Measurements from ENCODE around the gene PAM. TPM values are rescaled to one million over a fixed set of nuclear protein-coding genes. Genes with fewer than 3 reads are reported as not detected.
A peak's percentile ranks its signal among the peaks of the same experiment; 100 is the strongest.
"Not testable (repeated sequence)": the region's sequence is repeated elsewhere in the genome, so short reads cannot be mapped to it uniquely, and the experiment has no call there.

The PAM gene
- total RNA-seq, 1 donor from 2014 or later, result 51.3 TPM

DNA sequence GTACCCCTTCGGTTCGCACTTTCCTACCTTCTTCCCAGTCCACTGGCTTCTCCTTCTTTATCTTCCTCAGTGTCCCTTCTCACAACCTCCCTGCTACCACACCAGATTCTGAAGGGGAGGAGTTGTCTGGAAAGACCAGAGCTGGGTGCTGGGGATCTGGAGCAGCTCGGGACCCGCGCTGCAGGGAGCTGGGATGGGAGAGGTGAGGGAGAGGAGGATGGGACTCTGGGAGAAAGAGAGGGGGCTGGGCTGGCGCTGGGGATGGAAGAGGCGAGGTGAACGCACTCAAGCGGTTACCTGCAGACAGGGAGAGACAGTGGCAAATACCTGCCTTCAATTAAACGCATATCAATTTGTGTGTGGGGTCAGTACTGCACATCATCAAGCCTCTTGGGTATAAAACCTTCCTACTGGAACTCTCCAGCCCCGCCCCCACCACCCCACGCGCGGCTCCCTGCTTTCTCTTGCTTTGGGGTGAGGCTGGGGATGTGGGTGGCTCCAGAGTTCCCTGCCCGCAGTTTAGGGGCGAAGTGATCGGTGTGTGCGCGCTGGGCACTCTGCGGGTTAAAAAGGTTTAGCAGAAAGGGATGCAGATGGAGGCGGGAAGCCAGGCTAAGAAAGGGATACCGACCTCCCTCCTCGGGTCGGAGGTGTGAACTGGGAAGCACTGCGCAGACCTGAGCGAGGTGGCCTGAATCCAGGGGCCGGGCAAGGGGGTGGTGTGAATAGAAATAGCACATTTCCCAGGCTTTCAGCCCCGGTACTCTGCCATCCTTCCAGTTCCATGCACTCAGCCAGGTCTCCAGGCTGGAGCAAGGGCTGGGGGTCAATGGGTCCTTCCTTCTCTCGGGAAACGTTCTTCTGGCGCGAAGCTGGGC, 977 bp upstream of the PAM start:
- peak; percentile 12 for ATAC-seq

- peak; percentile 89 for ATAC-seq
Observed at GRCh38 chr5:102755686-102756371, 724 bp downstream of the PAM start.

DNA sequence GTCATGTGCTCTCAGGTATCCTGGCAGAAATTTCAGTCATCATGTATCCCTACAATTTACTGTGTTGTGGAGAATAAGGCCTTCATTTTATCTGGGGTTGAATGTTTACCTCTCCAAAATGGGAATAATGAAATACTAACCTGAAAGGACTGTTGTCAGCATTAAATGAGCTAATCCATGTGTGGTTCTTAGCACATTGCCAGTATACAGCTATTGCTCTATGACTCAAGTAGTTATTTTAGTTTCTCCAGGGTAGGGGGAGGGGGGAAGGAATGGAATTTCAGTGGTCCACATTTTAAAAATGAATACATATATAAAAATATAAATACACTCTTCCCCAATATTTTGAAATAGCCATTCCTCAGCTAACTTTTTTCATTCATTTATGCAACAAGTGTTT, 3.5 kb downstream of the PAM start:
- ATAC-seq, result no peak

GRCh38 chr5:102759289-102759688, 4.2 kb downstream of the PAM start:
- no peak for ATAC-seq

DNA sequence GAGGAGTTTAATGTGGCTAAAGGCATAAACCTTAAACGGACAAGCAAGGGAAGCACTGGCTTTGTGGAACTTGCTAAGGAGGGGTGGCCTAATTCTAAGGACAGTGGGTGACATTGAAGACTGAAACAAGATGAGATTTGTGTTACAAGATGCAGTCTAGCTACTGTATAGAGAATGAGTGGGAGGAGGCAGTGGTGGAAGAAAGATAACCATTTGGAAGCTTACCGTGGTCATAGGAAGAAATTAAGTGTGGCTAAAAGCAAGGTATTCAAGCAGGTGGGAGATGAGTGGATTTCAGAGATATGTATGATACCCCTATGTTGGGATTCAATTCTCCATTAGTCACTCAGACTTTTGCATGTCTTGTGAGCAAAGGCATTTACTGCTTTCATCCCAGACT, 4.6 kb downstream of the PAM start:
- no peak for ATAC-seq

- no peak for ATAC-seq
Observed at GRCh38 chr5:102760815-102761214, 5.7 kb downstream of the PAM start.

DNA sequence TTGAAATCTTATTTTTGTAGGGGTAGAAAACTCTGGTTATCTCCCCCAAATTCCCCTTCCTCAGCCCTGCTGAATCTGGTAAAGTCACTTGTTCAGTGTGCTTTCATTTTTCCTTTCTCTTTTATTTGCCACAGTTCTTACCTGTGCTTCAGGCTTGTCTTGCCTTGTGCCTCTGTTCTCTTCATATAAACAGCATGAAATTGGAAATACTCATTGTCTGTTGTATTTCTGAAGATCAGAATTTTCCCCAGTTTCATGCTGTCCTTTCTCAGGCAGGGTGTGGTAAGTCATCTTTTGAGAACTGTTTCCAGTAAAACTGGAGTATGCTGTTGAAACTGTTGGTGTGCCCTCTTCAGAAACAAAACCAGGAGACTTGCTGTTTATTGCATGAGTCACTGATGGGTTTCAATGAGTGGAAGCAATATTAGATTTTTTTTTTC, 7.0 kb downstream of the PAM start:
- ATAC-seq, result peak; percentile 52

DNA sequence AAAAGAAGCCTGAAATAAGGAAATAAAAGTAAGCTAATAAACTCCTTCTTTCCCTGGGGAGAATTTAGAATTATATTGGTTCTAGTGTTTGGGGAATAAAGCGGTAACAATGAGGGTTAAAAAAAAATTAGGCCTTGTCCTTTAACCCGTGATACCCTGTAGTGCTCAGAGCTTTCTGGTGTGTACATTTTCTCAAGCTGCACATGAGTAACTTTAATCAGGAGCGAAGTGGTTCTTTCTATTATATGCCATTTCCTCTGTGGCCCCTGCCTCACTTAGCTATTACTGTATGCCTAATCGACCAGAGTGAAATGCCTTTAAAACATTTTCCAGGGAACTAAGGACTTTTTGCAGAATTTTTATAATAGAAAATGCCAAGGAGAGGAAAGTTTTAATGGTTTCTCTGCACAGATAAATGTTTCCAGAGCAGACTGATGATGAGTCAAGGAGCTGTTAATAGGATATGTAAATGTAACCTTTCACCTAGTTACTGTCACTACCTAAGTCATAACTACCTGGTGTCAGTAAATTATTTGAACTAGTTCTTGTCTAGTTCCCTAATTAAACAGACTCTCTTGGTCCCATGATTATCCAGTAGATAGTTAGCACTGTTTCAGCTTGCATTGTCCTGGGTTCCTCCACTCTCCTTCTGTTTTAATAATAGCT, 7.6 kb downstream of the PAM start:
- peak; percentile 81 for ATAC-seq

- no peak for ATAC-seq
Observed at GRCh38 chr5:102763734-102764133, 8.6 kb downstream of the PAM start.

DNA sequence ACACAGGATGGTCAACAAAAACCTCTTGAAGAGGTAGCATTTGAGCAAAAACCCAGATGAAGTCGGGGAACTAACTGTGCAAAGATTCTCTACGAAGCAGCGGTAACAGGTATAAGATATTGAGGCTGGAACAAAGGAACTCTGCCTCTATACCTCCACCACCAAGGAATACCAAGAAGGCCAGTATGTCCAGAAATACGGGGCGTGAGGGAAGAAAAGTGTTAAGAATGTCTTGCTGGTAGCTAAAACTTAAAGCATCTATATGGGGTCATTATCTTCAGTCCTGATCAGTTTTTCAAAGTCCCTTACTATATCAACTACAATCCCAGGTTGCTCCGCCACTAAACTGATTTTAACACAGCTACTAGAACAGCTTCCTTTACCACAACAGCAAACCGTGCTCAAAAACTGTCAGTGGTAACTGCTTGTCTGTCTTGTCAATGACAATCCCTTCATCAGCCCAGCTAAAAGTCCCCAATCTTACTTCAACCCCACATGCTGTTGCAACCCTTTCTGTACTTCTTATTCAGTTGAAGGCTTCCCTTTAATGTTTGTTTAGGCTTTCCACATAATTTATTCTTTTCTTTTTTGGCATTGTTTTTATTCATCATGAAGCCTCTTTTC, 9.4 kb downstream of the PAM start:
- no peak for ATAC-seq

GRCh38 chr5:102765350-102765749, 10.2 kb downstream of the PAM start:
- ATAC-seq, result no peak

- ATAC-seq, result no peak
Observed at GRCh38 chr5:102766295-102767090, 11.4 kb downstream of the PAM start.

DNA sequence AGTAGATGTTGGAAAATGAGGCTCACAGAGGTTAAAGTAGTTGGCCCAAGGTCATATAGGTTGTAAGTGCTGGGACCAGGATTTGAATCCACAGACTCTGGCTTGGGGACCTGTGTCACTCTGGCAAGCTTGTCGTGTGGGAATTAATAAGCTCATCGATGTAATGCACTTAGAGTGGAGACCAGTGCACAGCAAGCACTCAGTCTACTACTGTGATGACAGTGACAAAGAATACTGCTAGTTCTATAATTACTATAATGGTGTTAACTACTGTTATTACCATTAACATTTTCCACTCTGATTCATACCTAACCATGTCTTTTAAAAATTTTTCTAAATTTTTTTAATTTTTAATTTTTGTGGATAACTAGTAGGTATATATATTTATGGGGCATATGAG, 12.8 kb downstream of the PAM start:
- no peak for ATAC-seq

DNA sequence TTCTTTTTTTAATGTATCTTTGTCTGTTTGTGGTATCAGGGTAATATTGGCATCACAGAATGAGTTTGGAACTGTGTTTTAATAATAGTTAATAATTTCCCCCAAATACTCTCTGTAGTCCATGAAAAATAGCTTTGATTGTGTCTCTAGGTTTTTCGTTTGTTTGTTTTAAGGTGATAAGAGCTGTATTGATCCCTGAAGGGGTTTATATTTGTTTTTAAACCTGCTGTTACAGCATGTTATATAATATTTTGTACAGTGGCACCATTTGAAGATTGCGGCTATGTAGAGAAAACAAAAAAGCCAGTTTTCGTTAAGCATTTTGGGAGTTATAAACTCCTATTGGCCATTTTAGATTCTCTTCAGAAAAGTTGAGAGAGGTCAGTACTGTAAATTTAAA, 15.7 kb downstream of the PAM start:
- no peak for ATAC-seq

GRCh38 chr5:102771435-102771834, 16.3 kb downstream of the PAM start:
- ATAC-seq, result no peak

DNA sequence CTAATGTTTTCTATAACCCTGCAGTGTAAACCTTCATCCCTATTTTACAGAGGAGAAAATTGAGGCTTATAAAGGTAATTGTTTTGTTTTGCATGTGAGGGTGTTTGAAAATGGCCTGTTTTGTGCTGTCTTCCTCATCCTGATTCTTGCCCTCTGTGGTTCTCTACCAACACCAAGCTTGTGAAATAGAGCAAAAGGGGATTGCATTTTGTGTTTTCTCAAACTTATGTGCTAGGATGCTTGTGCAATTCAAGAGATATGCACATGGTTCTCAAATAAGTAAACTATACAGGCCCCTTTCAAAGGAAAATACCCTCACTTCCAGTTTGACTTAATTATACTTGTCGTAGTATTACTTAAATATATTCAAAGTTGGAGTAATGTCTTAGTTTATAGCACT, 17.2 kb downstream of the PAM start:
- no peak for ATAC-seq

GRCh38 chr5:102773133-102773532, 18.0 kb downstream of the PAM start:
- ATAC-seq, result no peak

DNA sequence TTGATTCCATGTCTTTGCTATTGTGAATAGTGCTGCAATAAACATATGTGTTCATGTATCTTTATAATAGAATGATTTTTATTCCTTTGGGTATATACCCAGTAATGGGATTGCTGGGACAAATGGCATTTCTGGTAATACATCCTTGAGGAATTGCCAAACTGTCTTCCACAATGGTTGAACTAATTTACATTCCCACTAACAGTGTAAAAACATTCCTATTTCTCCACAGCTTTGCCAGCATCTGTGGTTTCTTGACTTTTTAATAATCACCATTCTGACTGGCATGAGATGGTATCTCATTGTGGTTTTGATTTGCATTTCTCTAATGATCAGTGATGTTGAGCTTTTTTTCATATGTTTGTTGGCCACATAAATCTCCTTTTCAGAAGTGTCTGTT, 20.7 kb downstream of the PAM start:
- ATAC-seq, result not testable (repeated sequence)

DNA sequence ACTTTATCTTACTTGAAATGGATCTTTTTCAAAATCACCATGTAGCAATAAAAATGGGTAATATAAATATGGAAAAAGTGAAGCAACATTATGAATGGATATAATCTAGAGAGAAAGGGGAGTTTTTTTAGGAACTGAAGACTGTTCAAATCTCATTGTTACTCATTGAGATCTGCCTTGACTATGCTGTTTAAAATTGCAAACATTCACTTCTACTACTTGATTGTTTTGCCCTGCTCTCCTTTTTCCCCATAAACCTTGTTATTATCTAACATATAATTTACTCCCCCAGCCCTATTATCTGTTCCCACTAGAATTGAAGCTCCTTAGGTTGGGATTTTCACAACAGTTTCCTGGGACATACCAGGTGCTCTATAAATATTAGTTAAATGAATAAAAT, 22.0 kb downstream of the PAM start:
- no peak for ATAC-seq

GRCh38 chr5:102778478-102778877, 23.4 kb downstream of the PAM start:
- ATAC-seq, result no peak

- ATAC-seq, result no peak
Observed at GRCh38 chr5:102781359-102781758, 26.3 kb downstream of the PAM start.

DNA sequence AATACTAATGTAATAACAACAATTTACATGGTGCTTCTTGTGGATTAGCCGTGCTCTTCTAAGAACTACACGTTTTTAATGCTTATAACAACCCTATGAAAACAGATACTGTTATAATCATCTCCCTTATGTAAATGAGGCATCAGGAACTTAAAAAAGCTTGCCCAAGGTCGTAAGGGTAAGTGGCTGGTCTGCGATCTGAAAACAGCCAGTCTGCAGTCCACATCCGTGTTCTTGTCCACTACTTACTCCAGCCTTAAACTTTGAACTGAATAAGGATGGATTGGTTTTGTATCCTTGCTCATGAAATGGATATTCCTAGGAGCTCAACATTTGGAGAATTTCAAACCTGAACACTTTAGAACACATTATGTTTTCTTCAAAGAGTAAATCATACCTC, 26.7 kb downstream of the PAM start:
- ATAC-seq, result no peak
